GM21381 (cell line): ENCODE measurements around the gene MDH2.
"Not testable (repeated sequence)": the region's sequence is repeated elsewhere in the genome, so short reads cannot be mapped to it uniquely, and the experiment has no call there.

Experiments used
- ATAC-seq: cut with Tn5 transposase; IDR thresholded peaks from one replicate; pipeline ENCODE4 v1.9.1; 2021; ENCODE audit warnings: mild to moderate bottlenecking, moderate library complexity; ENCODE audit not compliant: unreplicated experiment

The MDH2 gene

DNA sequence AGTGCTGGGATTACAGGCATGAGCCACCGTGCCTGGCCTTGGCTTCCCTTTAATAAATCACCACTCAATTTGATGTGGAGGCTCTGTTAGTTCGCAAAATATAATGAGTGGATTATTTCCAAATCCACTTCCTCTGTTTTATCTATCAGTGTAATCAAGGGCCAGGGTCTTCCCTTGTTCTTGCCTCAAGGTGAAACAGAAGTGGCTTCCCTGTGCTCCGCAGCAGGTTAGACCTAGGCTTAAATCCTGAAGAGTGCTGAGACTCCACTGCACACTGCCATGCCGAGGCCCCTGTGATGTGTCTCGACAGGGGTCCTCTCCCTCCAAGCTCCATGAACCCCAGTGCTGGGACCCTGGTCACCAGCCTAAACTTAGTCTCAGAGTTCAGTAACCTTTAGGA is 59.0 kb downstream of the MDH2 start:
- ATAC-seq, result no peak

GRCh38 chr7:76108540-76109233 is 60.8 kb downstream of the MDH2 start:
- no peak for ATAC-seq

- not testable (repeated sequence) for ATAC-seq
Measured at GRCh38 chr7:76113042-76113630, 65.2 kb downstream of the MDH2 start.

DNA sequence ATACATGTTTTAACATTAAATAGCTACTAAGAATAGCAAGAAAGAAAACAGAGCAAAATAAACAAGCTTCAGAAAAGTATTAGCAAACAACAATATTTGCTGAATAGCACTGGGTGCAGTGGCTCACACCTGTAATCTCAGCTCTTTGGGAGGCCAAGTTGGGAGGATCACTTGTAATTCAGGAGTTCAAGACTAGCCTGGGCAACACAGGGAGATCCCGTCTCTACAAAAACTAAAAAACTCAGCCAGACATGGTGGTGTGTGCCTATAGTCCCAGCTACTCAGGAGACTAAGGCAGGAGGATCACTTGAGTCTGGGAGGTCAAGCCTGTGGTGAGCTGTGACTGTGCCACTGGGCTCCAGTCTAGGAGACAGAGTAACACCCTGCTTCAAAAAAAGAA is 66.8 kb downstream of the MDH2 start:
- not testable (repeated sequence) for ATAC-seq
